K562 (cell line): ENCODE data around the gene THBS1. TPM values are rescaled to one million over a fixed set of nuclear protein-coding genes. Genes with fewer than 3 reads are reported as not detected.

ENCODE experiments used
- ATAC-seq: fragments of 200-7000 bp; cut with Tn5 transposase; 3 replicates; pipeline ENCODE4 v1.9.1; 2020; ENCODE audit warnings: moderate library complexity
- BruUV-seq: library from RNA; stranded (reverse); fragments of 400-500 nt; replicated peaks from 2 replicates; lab custom pipeline; 2021; lab: Mats Ljungman, UMichigan
- CTCF ChIA-PET: fragments of 300-600 bp; formaldehyde crosslinking; extraction: SDS; loops from one replicate; lab custom pipeline; 2021; ENCODE audit warnings: low intra/inter-chr PET ratio; lab: Yijun Ruan, JAX
- POLR2A ChIA-PET: fragments of 300-600, 350-650 bp; sonication (Branson Sonifier 250); formaldehyde crosslinking; extraction: SDS; loops from one replicate; lab custom pipeline; 2021; ENCODE audit warnings: antibody characterized with exemption, inconsistent platforms; lab: Yijun Ruan, JAX
- DNase-seq, 4 experiments: peaks; one replicate each; pipeline versions ENCODE4 v3.0.0 to v3.0.0-alpha.2; 2011 to 2018; ENCODE audit warnings: low spot score in 3 of 4, mixed read lengths in 3 of 4; ENCODE audit errors: extremely low read depth in 1 of 4
- FAIRE-seq: peaks from 2 replicates; lab custom pipeline; 2011; peaks lifted over from hg19 to GRCh38; lab: Jason Lieb, UNC
- H2AFZ ChIP-seq: 2 replicates; pipeline ENCODE4 v1.6.0; 2011; ENCODE audit warnings: low read depth, low read length, control low read depth, inconsistent platforms
- H3K27ac ChIP-seq: fragments of 200-600 bp; 3 replicates; pipeline ENCODE4 v1.8.0; 2011; ENCODE audit warnings: low read depth, mild to moderate bottlenecking, control low read depth, inconsistent platforms, low read length, moderate library complexity, mixed read lengths; ENCODE audit errors: extremely low read depth
- H3K27me3 ChIP-seq, 2 experiments: fragments of 300-600 bp in 1 of 2; 2 replicates in 1 of 2; 3 replicates in 1 of 2; pipeline versions ENCODE4 v1.6.0 to v1.8.0; 2011; ENCODE audit warnings: inconsistent platforms in 2 of 2, low read length in 2 of 2, mild to moderate bottlenecking in 1 of 2, mixed read lengths in 1 of 2, moderate library complexity in 1 of 2; ENCODE audit not compliant: control insufficient read depth in 2 of 2, insufficient read depth in 2 of 2
- H3K36me3 ChIP-seq: fragments of 300-600 bp; 3 replicates; pipeline ENCODE4 v1.8.0; 2011; ENCODE audit warnings: mild to moderate bottlenecking, low read length, inconsistent platforms; ENCODE audit not compliant: control insufficient read depth, insufficient read depth
- H3K4me1 ChIP-seq, 2 experiments: fragments of 200-600 bp in 1 of 2; replicated peaks in 1 of 2; 2 replicates in 1 of 2; 3 replicates in 1 of 2; pipeline versions ENCODE4 v1.5.1 to v1.8.0; 2011; ENCODE audit warnings: inconsistent platforms in 2 of 2, low read length in 2 of 2, mild to moderate bottlenecking in 1 of 2, mixed read lengths in 1 of 2, moderate library complexity in 1 of 2; ENCODE audit not compliant: control insufficient read depth in 2 of 2, insufficient read depth in 2 of 2
- H3K4me2 ChIP-seq: 2 replicates; pipeline ENCODE4 v1.6.1; 2011; ENCODE audit warnings: low read length, control low read depth, inconsistent platforms, mixed read lengths; ENCODE audit not compliant: insufficient read depth
- H3K4me3 ChIP-seq: fragments of 200-600 bp; sonication (generic), shearing (Covaris generic); 2 replicates; pipeline ENCODE4 v1.5.1; 2016; ENCODE audit warnings: control low read depth, inconsistent platforms
- H3K79me2 ChIP-seq: fragments of 200-600 bp; 3 replicates; pipeline ENCODE4 v1.8.0; 2011; ENCODE audit warnings: low read length, inconsistent platforms; ENCODE audit not compliant: control insufficient read depth, insufficient read depth
- H3K9ac ChIP-seq, 2 experiments: 2 replicates each; pipeline versions ENCODE4 v1.6.0 to v1.6.1; 2011; ENCODE audit warnings: low read depth in 2 of 2, low read length in 2 of 2, control low read depth in 1 of 2, inconsistent platforms in 1 of 2, mild to moderate bottlenecking in 1 of 2, mixed read lengths in 1 of 2; ENCODE audit not compliant: insufficient read depth in 1 of 2
- H3K9me1 ChIP-seq: one replicate; pipeline ENCODE4 v1.6.0; 2011; ENCODE audit warnings: inconsistent platforms, mild to moderate bottlenecking, low read length, moderate library complexity; ENCODE audit not compliant: control insufficient read depth, insufficient read depth
- H3K9me3 ChIP-seq: replicated peaks from 2 replicates; pipeline ENCODE4 v1.5.1; 2011; ENCODE audit warnings: low read depth, low read length, inconsistent platforms; ENCODE audit not compliant: control insufficient read depth, insufficient read depth
- H4K20me1 ChIP-seq: replicated peaks from 2 replicates; pipeline ENCODE4 v1.6.1; 2011; ENCODE audit warnings: low read length, inconsistent platforms, mixed read lengths; ENCODE audit not compliant: control insufficient read depth, insufficient read depth
- ARID3B ChIP-seq: fragments of 250-450 bp; sonication (Bioruptor Pico); IDR thresholded peaks from 2 replicates; pipeline ENCODE4 v1.4.0; 2020; ENCODE audit warnings: borderline replicate concordance
- ATF7 ChIP-seq: fragments of 450-650 bp; IDR thresholded peaks from 2 replicates; pipeline ENCODE4 v1.7.1; 2014; ENCODE audit warnings: mild to moderate bottlenecking, moderate library complexity
- IRF2 ChIP-seq: sonication (generic); formaldehyde crosslinking; IDR thresholded peaks from 2 replicates; pipeline ENCODE4 v1.8.1; 2022; ENCODE audit warnings: mild to moderate bottlenecking, missing genetic modification reagents
- PHB2 ChIP-seq: fragments of 450-650 bp; IDR thresholded peaks from 2 replicates; pipeline ENCODE4 v1.6.1; 2017; ENCODE audit warnings: low read depth
- POLR2AphosphoS2 ChIP-seq: IDR thresholded peaks from 2 replicates; pipeline ENCODE4 v1.6.1; 2012; ENCODE audit warnings: low read length, improper control_type of control experiment
- RBFOX2 ChIP-seq: fragments of 200-400 bp; formaldehyde crosslinking; IDR thresholded peaks from 2 replicates; pipeline ENCODE4 v1.6.1; 2017; ENCODE audit warnings: low read depth, mild to moderate bottlenecking, low read length, moderate library complexity
- RBM17 ChIP-seq: fragments of 200-400 bp; formaldehyde crosslinking; IDR thresholded peaks from 2 replicates; pipeline ENCODE4 v1.6.1; 2017; ENCODE audit warnings: low read depth, mild to moderate bottlenecking, low read length, borderline replicate concordance
- RREB1 ChIP-seq: fragments of 250-450 bp; sonication (Bioruptor Pico); IDR thresholded peaks from 2 replicates; pipeline ENCODE4 v1.4.0; 2020
- TCF15 ChIP-seq: fragments of 250-450 bp; sonication (Bioruptor Pico); IDR thresholded peaks from 2 replicates; pipeline ENCODE4 v1.8.0; 2022; ENCODE audit warnings: moderate library complexity, mild to moderate bottlenecking, inconsistent platforms
- ZNF347 ChIP-seq: fragments of 450-650 bp; formaldehyde crosslinking; IDR thresholded peaks from 2 replicates; pipeline ENCODE4 v1.4.0; 2020; ENCODE audit warnings: low read depth, mild to moderate bottlenecking, moderate library complexity
- ZNF445 ChIP-seq: fragments of 250-450 bp; sonication (Bioruptor Pico); IDR thresholded peaks from 2 replicates; pipeline ENCODE4 v1.4.0; 2020; ENCODE audit warnings: low read depth, mild to moderate bottlenecking, moderate library complexity
- ZNF589 ChIP-seq: fragments of 200-800 bp; sonication (Bioruptor generic); IDR thresholded peaks from 2 replicates; pipeline ENCODE4 v1.6.1; 2016; ENCODE audit warnings: low read depth, missing genetic modification characterization, missing compliant biosample characterization
- WGBS: fragments of 100-300 bp; shearing (Covaris generic); methylation state at CpG from one replicate; pipeline ENCODE4 v1.1.6; 2016; ENCODE audit warnings: low coverage, mixed read lengths; ENCODE audit not compliant: insufficient coverage; ENCODE audit errors: missing lambda C conversion rate; 5-methylcytosine and 5-hydroxymethylcytosine counted together
- in situ Hi-C: fragments of 300-500 bp; cut with MboI; formaldehyde crosslinking; loops from 4 replicates; pipeline ENCODE4 v1.15.0; 2018; ENCODE audit warnings: inconsistent platforms, mixed read lengths
- intact Hi-C: fragments of 100-400 bp; cut with micrococcal nuclease; formaldehyde crosslinking; loops from 2 replicates; pipeline ENCODE4 v1.14.2; 2022
- polyA plus RNA-seq, 8 experiments: library from polyadenylated mRNA; depleted of rRNA in 4 of 8; stranded (reverse) in 5 of 8; unstranded in 3 of 8; fragments of >200 nt; fragmentation: Nextera tagmentation in 2 of 8; fragmentation: Illumina TruSeq in 1 of 8; extraction: Ambion mirVana in 2 of 8; extraction: Trizol in 1 of 8; gene quantifications; 2 replicates each; pipeline versions ENCODE4 v1.2.1 to v1.2.3, GENCODE V29; 2011 to 2014; ENCODE audit warnings: inconsistent platforms in 1 of 8, missing spikeins in 1 of 8
- total RNA-seq, 7 experiments: library from RNA; depleted of rRNA in 6 of 7; stranded (reverse); fragments of >200 nt in 6 of 7; fragmentation: Illumina TruSeq in 2 of 7; extraction: Trizol in 2 of 7; gene quantifications; 2 replicates each; pipeline versions ENCODE4 v1.2.1 to v1.2.3, GENCODE V29; 2011 to 2021; ENCODE audit warnings: low replicate concordance in 1 of 7
- TF ChIP-seq, protein P1 (sequence below): fragments of 250-450 bp; sonication (Bioruptor Pico); IDR thresholded peaks from 2 replicates; pipeline ENCODE4 v1.8.0; 2021; ENCODE audit warnings: mild to moderate bottlenecking, moderate library complexity

The THBS1 gene
- total and polyA plus RNA-seq, 9 of the 15 experiments (the other 6 are each of a cell fraction or from before 2014, with no cell fraction given), result 0.04 to 1.3 (median 0.40) TPM

- ChIA-PET POLR2A (interaction anchor here (0.5 kb wide), 1 partner anchor 430 kb away, joined by 3 read pairs; no protein-coding TSS in a partner anchor), CTCF (no interaction called here)
- no peak for FAIRE-seq
- no peak overlapping the region for H2AFZ ChIP-seq
- H3K4me2 ChIP-seq, result no peak overlapping the region
- H4K20me1 ChIP-seq, result no peaks in the 10 kb centered on the region
- H3K4me1 ChIP-seq, result no peaks in the 10 kb centered on the region
- H3K79me2 ChIP-seq, result no peaks in the 10 kb centered on the region
- H3K9me1 ChIP-seq, result no peaks in the 10 kb centered on the region
- H3K9ac ChIP-seq, result no peak overlapping the region
- no peak overlapping the region for H3K4me3 ChIP-seq
- intact Hi-C loops, result loop anchor here (10.0 kb wide), 1 partner anchor 258 kb away; no protein-coding TSS in a partner anchor
- TF ChIP-seq PHB2, result no peak
- TF ChIP-seq ZNF347, result no peak
- TF ChIP-seq RREB1 (CRISPR knock-in tag), result no peak
- TF ChIP-seq ZNF445 (CRISPR knock-in tag), result no peak
- TF ChIP-seq, protein P1, sequence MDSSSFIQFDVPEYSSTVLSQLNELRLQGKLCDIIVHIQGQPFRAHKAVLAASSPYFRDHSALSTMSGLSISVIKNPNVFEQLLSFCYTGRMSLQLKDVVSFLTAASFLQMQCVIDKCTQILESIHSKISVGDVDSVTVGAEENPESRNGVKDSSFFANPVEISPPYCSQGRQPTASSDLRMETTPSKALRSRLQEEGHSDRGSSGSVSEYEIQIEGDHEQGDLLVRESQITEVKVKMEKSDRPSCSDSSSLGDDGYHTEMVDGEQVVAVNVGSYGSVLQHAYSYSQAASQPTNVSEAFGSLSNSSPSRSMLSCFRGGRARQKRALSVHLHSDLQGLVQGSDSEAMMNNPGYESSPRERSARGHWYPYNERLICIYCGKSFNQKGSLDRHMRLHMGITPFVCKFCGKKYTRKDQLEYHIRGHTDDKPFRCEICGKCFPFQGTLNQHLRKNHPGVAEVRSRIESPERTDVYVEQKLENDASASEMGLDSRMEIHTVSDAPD (CRISPR knock-in tag), result no peak
- no peak for TF ChIP-seq IRF2 (CRISPR knock-in tag)
- no peak for TF ChIP-seq RBM17
- no peak for TF ChIP-seq TCF15 (CRISPR knock-in tag)
- TF ChIP-seq ARID3B (CRISPR knock-in tag), result no peak
- TF ChIP-seq POLR2AphosphoS2, result no peak
- no peak for TF ChIP-seq ZNF589
- TF ChIP-seq ATF7, result no peak
- TF ChIP-seq RBFOX2, result no peak
- in situ Hi-C loops, result no loop called here
- WGBS, result 0% methylated on average over 2 of the region's 2 CpGs
- no TSS peak for BruUV-seq
- peaks cover 18 to 19% of the 10 kb centered on the region in 2 experiments for H3K27me3 ChIP-seq
- no peak for DNase-seq
- no peak for ATAC-seq
- no peak overlapping the region for H3K27ac ChIP-seq
- no peaks in the 10 kb centered on the region for H3K9me3 ChIP-seq
- no peaks in the 10 kb centered on the region for H3K36me3 ChIP-seq
These were observed 7.6 kb upstream of the THBS1 start for GRCh38 chr15:39573287-39573686.
